HepG2 (cell line): ENCODE data around the gene ESYT1. TPM values are rescaled to one million over a fixed set of nuclear protein-coding genes. Genes with fewer than 3 reads are reported as not detected.
A peak's percentile ranks its signal among the peaks of the same experiment; 100 is the strongest.

Experiments used
- E2F1 ChIP-seq: sonication (generic); formaldehyde crosslinking; IDR thresholded peaks from 2 replicates; pipeline ENCODE4 v1.5.0; 2020; ENCODE audit warnings: missing genetic modification reagents
- EEA1 ChIP-seq: sonication (generic); formaldehyde crosslinking; IDR thresholded peaks from 2 replicates; pipeline ENCODE4 v1.5.1; 2020; ENCODE audit warnings: mild to moderate bottlenecking, missing genetic modification reagents, borderline replicate concordance
- FOXA1 ChIP-seq, 2 experiments: fragments of 450-650 bp in 1 of 2; sonication (generic) in 1 of 2; formaldehyde crosslinking in 1 of 2; IDR thresholded peaks; 2 replicates each; pipeline versions ENCODE4 v1.4.0 to v1.6.1; 2016 to 2020; ENCODE audit warnings: missing genetic modification reagents in 1 of 2
- GATAD1 ChIP-seq: IDR thresholded peaks from 2 replicates; pipeline ENCODE4 v1.6.1; 2016; ENCODE audit warnings: missing genetic modification reagents, missing compliant biosample characterization
- HOXA3 ChIP-seq: sonication (generic); formaldehyde crosslinking; IDR thresholded peaks from 2 replicates; pipeline ENCODE4 v1.5.0; 2020; ENCODE audit warnings: missing genetic modification reagents
- IKZF1 ChIP-seq: fragments of 450-650 bp; IDR thresholded peaks from 2 replicates; pipeline ENCODE4 v1.7.1; 2016
- IRF2 ChIP-seq: IDR thresholded peaks from 2 replicates; pipeline ENCODE4 v1.6.1; 2018; ENCODE audit warnings: missing genetic modification reagents, missing compliant biosample characterization
- KDM6A ChIP-seq: IDR thresholded peaks from 2 replicates; pipeline ENCODE4 v1.6.1; 2016; ENCODE audit warnings: low read depth
- RBM22 ChIP-seq: fragments of 200-400 bp; formaldehyde crosslinking; optimal IDR thresholded peaks from 2 replicates; pipeline ENCODE3; 2017; ENCODE audit warnings: mild to moderate bottlenecking, low read length, moderate library complexity
- SMAD1 ChIP-seq: sonication (generic); formaldehyde crosslinking; IDR thresholded peaks from 2 replicates; pipeline ENCODE4 v1.4.0; 2020; ENCODE audit warnings: missing genetic modification reagents, low read depth, mild to moderate bottlenecking, borderline replicate concordance
- SNRNP70 ChIP-seq: fragments of 200-400 bp; formaldehyde crosslinking; IDR thresholded peaks from 2 replicates; pipeline ENCODE4 v1.6.1; 2017; ENCODE audit warnings: mild to moderate bottlenecking, low read depth, low read length, moderate library complexity
- TAF15 ChIP-seq: fragments of 200-400 bp; formaldehyde crosslinking; IDR thresholded peaks from one replicate; pipeline ENCODE4 v1.6.1; 2018; ENCODE audit warnings: mild to moderate bottlenecking, low read depth, low read length; ENCODE audit not compliant: poor library complexity, severe bottlenecking
- ZBTB43 ChIP-seq: sonication (generic); formaldehyde crosslinking; conservative IDR thresholded peaks from 2 replicates; pipeline ENCODE4 v1.4.0; 2020; ENCODE audit warnings: missing genetic modification reagents
- ZHX2 ChIP-seq, 2 experiments: sonication (generic) in 1 of 2; formaldehyde crosslinking in 1 of 2; IDR thresholded peaks; 2 replicates each; pipeline versions ENCODE4 v1.6.1 to v1.9.0; 2014 to 2022; ENCODE audit warnings: antibody characterized with exemption in 1 of 2, borderline replicate concordance in 1 of 2, inconsistent platforms in 1 of 2, low read depth in 1 of 2, missing genetic modification reagents in 1 of 2
- ZKSCAN5 ChIP-seq: sonication (generic); formaldehyde crosslinking; IDR thresholded peaks from 2 replicates; pipeline ENCODE4 v1.5.1; 2020; ENCODE audit warnings: mild to moderate bottlenecking, missing genetic modification reagents
- ZNF549 ChIP-seq: sonication (generic); formaldehyde crosslinking; IDR thresholded peaks from 2 replicates; pipeline ENCODE4 v1.5.0; 2020; ENCODE audit warnings: missing genetic modification reagents
- polyA plus RNA-seq, 8 experiments: library from polyadenylated mRNA; depleted of rRNA in 3 of 8; stranded (reverse) in 7 of 8; unstranded in 1 of 8; fragments of >200 nt; fragmentation: Illumina TruSeq in 4 of 8; extraction: Trizol in 4 of 8; gene quantifications; 2 replicates each; pipeline versions ENCODE4 v1.2.1 to v1.2.3, GENCODE V29; 2011 to 2016; ENCODE audit warnings: low read depth in 4 of 8, missing spikeins in 1 of 8, mixed read lengths in 1 of 8; ENCODE audit not compliant: insufficient read depth in 1 of 8
- total RNA-seq, 5 experiments: library from RNA; depleted of rRNA; stranded (reverse); fragments of >200 nt; fragmentation: Illumina TruSeq; extraction: Trizol; gene quantifications; 2 replicates each; pipeline ENCODE4 v1.2.3, GENCODE V29; 2016; ENCODE audit warnings: low read depth in 1 of 5
- TF ChIP-seq, protein P1 (sequence below): sonication (generic); formaldehyde crosslinking; IDR thresholded peaks from 2 replicates; pipeline ENCODE4 v1.4.0; 2020; ENCODE audit warnings: missing genetic modification reagents; ENCODE audit errors: not compliant biosample characterization
- TF ChIP-seq, protein P2 (sequence below): sonication (generic); formaldehyde crosslinking; IDR thresholded peaks from 2 replicates; pipeline ENCODE4 v1.5.0; 2020; ENCODE audit warnings: missing genetic modification reagents, mild to moderate bottlenecking, borderline replicate concordance

Gene ESYT1
- total and polyA plus RNA-seq, 2 of the 13 experiments (the other 11 are each of a cell fraction or from before 2014, with no cell fraction given), result 66.9 to 71.0 TPM

DNA sequence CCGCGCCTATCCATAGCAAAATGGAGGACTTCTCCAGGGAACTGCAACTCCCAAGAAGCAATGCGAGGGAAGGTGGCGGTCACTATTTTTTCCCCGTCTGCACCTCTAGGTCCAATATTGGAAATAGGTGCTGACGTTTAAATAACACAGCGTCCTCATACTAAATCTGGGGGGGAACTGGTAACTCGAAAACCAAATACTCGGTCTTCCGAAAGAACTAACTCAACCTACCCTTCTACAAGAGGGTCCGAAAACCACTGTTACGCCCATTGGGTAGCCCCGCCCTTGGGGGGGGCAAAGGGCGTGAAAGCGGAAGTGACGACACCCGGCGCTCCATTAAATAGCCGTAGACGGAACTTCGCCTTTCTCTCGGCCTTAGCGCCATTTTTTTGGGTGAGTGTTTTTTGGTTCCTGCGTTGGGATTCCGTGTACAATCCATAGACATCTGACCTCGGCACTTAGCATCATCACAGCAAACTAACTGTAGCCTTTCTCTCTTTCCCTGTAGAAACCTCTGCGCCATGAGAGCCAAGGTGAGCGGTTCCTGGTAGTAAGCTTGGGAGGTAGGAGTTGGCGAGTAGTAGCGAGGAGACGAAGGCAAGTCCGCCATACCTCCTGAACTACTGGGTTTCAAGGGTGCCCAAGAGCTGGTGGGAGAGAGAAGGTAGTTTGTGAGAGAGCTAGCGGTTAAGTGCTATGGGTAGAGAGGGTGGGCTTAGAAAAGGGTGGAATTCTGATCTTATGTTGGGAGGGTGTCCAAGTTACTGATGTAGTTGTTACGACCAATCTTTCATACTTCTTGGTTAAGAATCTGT lies 11.6 kb upstream of the ESYT1 start, which contains the start of gene RPL41 (continued):
- TF ChIP-seq E2F1 (CRISPR knock-in tag) (peak; percentile 62; the same call in 1 of the 2 replicates), FOXA1 (IDR thresholded peaks at IDR 0.05) (no peak), FOXA1 (CRISPR knock-in tag; IDR thresholded peaks at IDR 0.05) (no peak), IRF2 (CRISPR knock-in tag) (peak; percentile 86), EEA1 (CRISPR knock-in tag) (no peak), IKZF1 (no peak), GATAD1 (CRISPR knock-in tag) (peak; percentile 62; the same call in 1 of the 2 replicates), SNRNP70 (no peak), RBM22 (peak; percentile 95), TAF15 (no peak), ZHX2 (IDR thresholded peaks at IDR 0.05; ENCODE audit: low read depth) (peak; percentile 87), ZHX2 (CRISPR knock-in tag; IDR thresholded peaks at IDR 0.05; ENCODE audit: borderline replicate concordance) (0 out of 2 replicates have a peak, but pooled peaks have one; percentile 80), KDM6A (CRISPR knock-in tag) (peak; percentile 19; the same call in 1 of the 2 replicates), SMAD1 (CRISPR knock-in tag) (peak; percentile 73; the same call in 1 of the 2 replicates), ZKSCAN5 (CRISPR knock-in tag) (no peak), ZBTB43 (CRISPR knock-in tag) (0 out of 2 replicates have a peak, but pooled peaks have one; percentile 38), ZNF549 (no peak), HOXA3 (CRISPR knock-in tag) (peak; percentile 88)
- TF ChIP-seq, protein P1, sequence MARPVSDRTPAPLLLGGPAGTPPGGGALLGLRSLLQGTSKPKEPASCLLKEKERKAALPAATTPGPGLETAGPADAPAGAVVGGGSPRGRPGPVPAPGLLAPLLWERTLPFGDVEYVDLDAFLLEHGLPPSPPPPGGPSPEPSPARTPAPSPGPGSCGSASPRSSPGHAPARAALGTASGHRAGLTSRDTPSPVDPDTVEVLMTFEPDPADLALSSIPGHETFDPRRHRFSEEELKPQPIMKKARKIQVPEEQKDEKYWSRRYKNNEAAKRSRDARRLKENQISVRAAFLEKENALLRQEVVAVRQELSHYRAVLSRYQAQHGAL (CRISPR knock-in tag), result peak; percentile 19
- TF ChIP-seq, protein P2, sequence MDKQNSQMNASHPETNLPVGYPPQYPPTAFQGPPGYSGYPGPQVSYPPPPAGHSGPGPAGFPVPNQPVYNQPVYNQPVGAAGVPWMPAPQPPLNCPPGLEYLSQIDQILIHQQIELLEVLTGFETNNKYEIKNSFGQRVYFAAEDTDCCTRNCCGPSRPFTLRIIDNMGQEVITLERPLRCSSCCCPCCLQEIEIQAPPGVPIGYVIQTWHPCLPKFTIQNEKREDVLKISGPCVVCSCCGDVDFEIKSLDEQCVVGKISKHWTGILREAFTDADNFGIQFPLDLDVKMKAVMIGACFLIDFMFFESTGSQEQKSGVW (CRISPR knock-in tag), result no peak
